CD4-positive, alpha-beta T cell (primary cell): ENCODE results near the gene IRF7. TPM values are rescaled to one million over a fixed set of nuclear protein-coding genes. Genes with fewer than 3 reads are reported as not detected.

ENCODE experiments used
- ATAC-seq: fragments of 200-7000 bp; cut with Tn5 transposase; one replicate; pipeline ENCODE4 v1.10.0; 2022; ENCODE audit warnings: mild to moderate bottlenecking; ENCODE audit not compliant: poor library complexity
- CTCF ChIA-PET: fragments of 350-600 bp; sonication (Branson Sonifier 250); formaldehyde crosslinking; loops from one replicate; lab custom pipeline; 2021; ENCODE audit warnings: antibody characterized with exemption, inconsistent platforms; lab: Charles Lee
- POLR2A ChIA-PET: fragments of 350-600 bp; sonication (Branson Sonifier 250); formaldehyde crosslinking; loops from one replicate; lab custom pipeline; 2021; ENCODE audit warnings: antibody characterized with exemption, inconsistent platforms; lab: Charles Lee
- DNase-seq, 14 experiments: peaks; one replicate each; pipeline ENCODE4 v3.0.0-alpha.2; 2013 to 2020; ENCODE audit warnings: mixed read lengths in 2 of 14
- H3K27ac ChIP-seq, 2 donors: one replicate each; pipeline versions ENCODE4 v1.5.1 to v1.7.0; 2013; ENCODE audit warnings: low read length in 2 of 2, low read depth in 1 of 2, mild to moderate bottlenecking in 1 of 2
- H3K27me3 ChIP-seq, 2 experiments: 1 replicate in 1 of 2; 2 replicates in 1 of 2; pipeline versions ENCODE4 v1.6.1 to v1.7.0; 2013; ENCODE audit warnings: low read length in 2 of 2, control low read depth in 1 of 2, mild to moderate bottlenecking in 1 of 2, moderate library complexity in 1 of 2; ENCODE audit not compliant: insufficient read depth in 2 of 2, control insufficient read depth in 1 of 2
- H3K36me3 ChIP-seq: one replicate; pipeline ENCODE4 v1.6.1; 2013; ENCODE audit warnings: low read length, control low read depth; ENCODE audit not compliant: insufficient read depth
- H3K4me1 ChIP-seq: one replicate; pipeline ENCODE4 v1.6.1; 2013; ENCODE audit warnings: low read length, control low read depth; ENCODE audit not compliant: insufficient read depth
- H3K4me3 ChIP-seq: one replicate; pipeline ENCODE4 v1.5.1; 2013; ENCODE audit warnings: mild to moderate bottlenecking, low read length, moderate library complexity
- H3K9me3 ChIP-seq, 2 experiments: 1 replicate in 1 of 2; 2 replicates in 1 of 2; pipeline versions ENCODE4 v1.6.1 to v1.7.0; 2013; ENCODE audit warnings: low read length in 2 of 2, mild to moderate bottlenecking in 2 of 2, control low read depth in 1 of 2, moderate library complexity in 1 of 2; ENCODE audit not compliant: control insufficient read depth in 1 of 2, insufficient read depth in 1 of 2
- H3K27ac Mint-ChIP-seq: one replicate; pipeline ENCODE4 v1.8.0; 2020; ENCODE audit warnings: mixed read lengths
- H3K27me3 Mint-ChIP-seq: one replicate; pipeline ENCODE4 v1.8.0; 2021; ENCODE audit warnings: mixed read lengths
- H3K36me3 Mint-ChIP-seq: one replicate; pipeline ENCODE4 v1.8.0; 2021; ENCODE audit warnings: low read depth, mixed read lengths
- H3K4me1 Mint-ChIP-seq: one replicate; pipeline ENCODE4 v1.8.0; 2021; ENCODE audit warnings: low read depth, mixed read lengths
- H3K4me3 Mint-ChIP-seq: one replicate; pipeline ENCODE4 v1.8.0; 2020; ENCODE audit warnings: mild to moderate bottlenecking, mixed read lengths
- H3K9me3 Mint-ChIP-seq: one replicate; pipeline ENCODE4 v1.8.0; 2020; ENCODE audit warnings: mixed read lengths
- intact Hi-C, 2 experiments: fragments of 100-400 bp; cut with DNase I in 1 of 2; cut with micrococcal nuclease in 1 of 2; formaldehyde crosslinking; loops; one replicate each; pipeline versions ENCODE4 v1.15.1 to v1.9.0; 2023 to 2025; cut with DNase I, micrococcal nuclease
- total RNA-seq, 174 experiments: library from RNA in 2 of 174; stranded (reverse) in 2 of 174; gene quantifications; one replicate each; pipeline ENCODE4 v1.2.3 and lab custom pipeline; 2021 to 2026
- TF ChIP-seq, protein P1 (sequence below): fragments of 200-600 bp; IDR thresholded peaks from one replicate; pipeline ENCODE4 v1.8.0; 2022; ENCODE audit warnings: antibody characterized with exemption, mild to moderate bottlenecking

The IRF7 gene
- total RNA-seq, 2 experiments from 2014 or later: 36.5 to 37.7 TPM

DNA sequence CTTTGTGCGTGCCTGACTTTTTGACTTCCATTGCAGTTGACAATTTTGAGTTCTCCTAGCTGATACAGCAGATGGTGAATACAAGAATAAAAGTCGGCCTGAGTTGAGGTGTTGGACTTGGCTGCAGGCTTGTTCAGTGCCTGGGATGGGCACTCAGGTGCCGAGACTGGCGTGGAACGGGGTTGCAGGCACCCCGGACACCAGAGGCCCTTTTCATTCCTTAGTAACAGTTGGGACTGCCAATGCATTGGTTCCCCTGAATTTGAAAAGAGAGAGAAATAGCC, 38.2 kb downstream of the IRF7 start:
- peak in 1 of 14 experiments; percentile 19 for DNase-seq
- TF ChIP-seq, protein P1, sequence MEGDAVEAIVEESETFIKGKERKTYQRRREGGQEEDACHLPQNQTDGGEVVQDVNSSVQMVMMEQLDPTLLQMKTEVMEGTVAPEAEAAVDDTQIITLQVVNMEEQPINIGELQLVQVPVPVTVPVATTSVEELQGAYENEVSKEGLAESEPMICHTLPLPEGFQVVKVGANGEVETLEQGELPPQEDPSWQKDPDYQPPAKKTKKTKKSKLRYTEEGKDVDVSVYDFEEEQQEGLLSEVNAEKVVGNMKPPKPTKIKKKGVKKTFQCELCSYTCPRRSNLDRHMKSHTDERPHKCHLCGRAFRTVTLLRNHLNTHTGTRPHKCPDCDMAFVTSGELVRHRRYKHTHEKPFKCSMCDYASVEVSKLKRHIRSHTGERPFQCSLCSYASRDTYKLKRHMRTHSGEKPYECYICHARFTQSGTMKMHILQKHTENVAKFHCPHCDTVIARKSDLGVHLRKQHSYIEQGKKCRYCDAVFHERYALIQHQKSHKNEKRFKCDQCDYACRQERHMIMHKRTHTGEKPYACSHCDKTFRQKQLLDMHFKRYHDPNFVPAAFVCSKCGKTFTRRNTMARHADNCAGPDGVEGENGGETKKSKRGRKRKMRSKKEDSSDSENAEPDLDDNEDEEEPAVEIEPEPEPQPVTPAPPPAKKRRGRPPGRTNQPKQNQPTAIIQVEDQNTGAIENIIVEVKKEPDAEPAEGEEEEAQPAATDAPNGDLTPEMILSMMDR: no peak
- no peaks in the 10 kb centered on the region for H3K27me3 ChIP-seq
- H3K4me1 ChIP-seq: peaks cover 62% of the 10 kb centered on the region
- ChIA-PET POLR2A (interaction anchor here (0.6 to 2.0 kb wide), 4 partner anchors 9 to 370 kb away, joined by 3 to 7 read pairs (median 4); partner anchors contain the start of genes BET1L and RIC8A), CTCF (interaction anchor here (1.4 to 1.6 kb wide), 2 partner anchors 12 to 38 kb away, joined by 3 to 4 read pairs; partner anchors contain the start of gene IRF7)
- ATAC-seq: no peak
- H3K4me3 ChIP-seq: peak overlapping the region; percentile 76
- Mint-ChIP-seq H3K4me3 (peak overlapping the region; percentile 94), H3K4me1 (peaks cover 50% of the 10 kb centered on the region), H3K36me3 (peaks cover 26% of the 10 kb centered on the region), H3K9me3 (no peaks in the 10 kb centered on the region), H3K27me3 (peaks cover 4% of the 10 kb centered on the region), H3K27ac (peak overlapping the region; percentile 87)
- H3K9me3 ChIP-seq: no peaks in the 10 kb centered on the region
- H3K36me3 ChIP-seq: peaks cover 16% of the 10 kb centered on the region
- intact Hi-C loops: loop anchor here in 1 of 2 experiments (5.0 kb wide), 1 partner anchor 170 kb away; no protein-coding TSS in a partner anchor
- no peak overlapping the region for H3K27ac ChIP-seq

DNA sequence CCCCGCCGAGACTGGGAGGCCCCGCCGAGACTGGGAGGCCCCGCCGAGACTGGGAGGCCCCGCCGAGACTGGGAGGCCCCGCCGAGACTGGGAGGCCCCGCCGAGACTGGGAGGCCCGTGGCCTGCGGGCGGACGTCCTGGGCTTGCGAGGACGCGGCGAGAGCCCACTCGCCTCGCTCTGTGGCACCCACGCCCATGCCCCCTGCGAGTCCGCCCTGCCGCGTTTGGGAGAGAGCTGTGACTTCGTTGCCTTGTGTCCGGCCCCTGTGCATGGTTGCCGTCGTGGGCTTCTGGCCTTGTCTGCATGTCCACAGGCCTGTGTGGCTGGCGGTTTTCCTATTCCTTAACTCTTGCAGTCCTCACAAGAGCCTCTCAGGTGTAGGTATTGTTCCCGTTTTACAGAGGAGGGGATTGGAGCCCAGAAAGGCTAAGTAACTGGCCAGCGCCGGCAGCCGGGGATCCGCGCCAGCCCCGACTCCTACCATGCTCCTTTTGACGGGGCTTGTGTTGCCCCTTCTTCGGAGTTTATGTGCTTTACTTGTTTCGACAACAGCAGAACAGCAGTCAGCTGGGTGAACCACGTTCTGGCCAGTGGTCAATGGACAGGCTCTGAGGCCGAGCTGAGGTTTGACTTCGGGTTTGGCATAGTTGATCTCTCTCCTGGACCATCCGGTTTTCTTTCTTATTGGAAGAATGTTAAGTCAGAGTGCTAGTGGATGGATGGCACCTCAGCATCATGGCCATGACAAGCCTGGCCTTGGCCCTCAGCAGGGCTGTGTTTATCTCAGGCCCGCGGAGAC, 38.7 kb downstream of the IRF7 start:
- Mint-ChIP-seq H3K36me3 (peaks cover 22% of the 10 kb centered on the region), H3K4me3 (peak overlapping the region; percentile 94), H3K4me1 (peaks cover 50% of the 10 kb centered on the region), H3K9me3 (no peaks in the 10 kb centered on the region), H3K27ac (peak overlapping the region; percentile 87), H3K27me3 (peaks cover 4% of the 10 kb centered on the region)
- intact Hi-C loops: loop anchor here in 1 of 2 experiments (1.0 to 5.0 kb wide), 2 partner anchors 38 to 170 kb away; partner anchors contain the start of gene IRF7
- DNase-seq (peak in 3 of 14 experiments; percentile 18 to 59 (median 36)), ATAC-seq (no peak)
- Histone ChIP-seq H3K27ac (peak overlapping the region in 1 of 2 donors; percentile 64), H3K27me3 (no peaks in the 10 kb centered on the region), H3K4me1 (peaks cover 62% of the 10 kb centered on the region), H3K9me3 (no peaks in the 10 kb centered on the region), H3K4me3 (peak overlapping the region; percentile 76), H3K36me3 (peaks cover 12% of the 10 kb centered on the region)
- TF ChIP-seq, protein P1: no peak
- POLR2A ChIA-PET: interaction anchor here (1.5 to 2.1 kb wide), 5 partner anchors 9 to 370 kb away, joined by 4 to 25 read pairs (median 7); partner anchors contain the start of genes BET1L, RIC8A and TALDO1
- CTCF ChIA-PET: interaction anchor here (1.6 kb wide), 1 partner anchor 39 kb away, joined by 4 read pairs; the partner anchor contains the start of gene IRF7

DNA sequence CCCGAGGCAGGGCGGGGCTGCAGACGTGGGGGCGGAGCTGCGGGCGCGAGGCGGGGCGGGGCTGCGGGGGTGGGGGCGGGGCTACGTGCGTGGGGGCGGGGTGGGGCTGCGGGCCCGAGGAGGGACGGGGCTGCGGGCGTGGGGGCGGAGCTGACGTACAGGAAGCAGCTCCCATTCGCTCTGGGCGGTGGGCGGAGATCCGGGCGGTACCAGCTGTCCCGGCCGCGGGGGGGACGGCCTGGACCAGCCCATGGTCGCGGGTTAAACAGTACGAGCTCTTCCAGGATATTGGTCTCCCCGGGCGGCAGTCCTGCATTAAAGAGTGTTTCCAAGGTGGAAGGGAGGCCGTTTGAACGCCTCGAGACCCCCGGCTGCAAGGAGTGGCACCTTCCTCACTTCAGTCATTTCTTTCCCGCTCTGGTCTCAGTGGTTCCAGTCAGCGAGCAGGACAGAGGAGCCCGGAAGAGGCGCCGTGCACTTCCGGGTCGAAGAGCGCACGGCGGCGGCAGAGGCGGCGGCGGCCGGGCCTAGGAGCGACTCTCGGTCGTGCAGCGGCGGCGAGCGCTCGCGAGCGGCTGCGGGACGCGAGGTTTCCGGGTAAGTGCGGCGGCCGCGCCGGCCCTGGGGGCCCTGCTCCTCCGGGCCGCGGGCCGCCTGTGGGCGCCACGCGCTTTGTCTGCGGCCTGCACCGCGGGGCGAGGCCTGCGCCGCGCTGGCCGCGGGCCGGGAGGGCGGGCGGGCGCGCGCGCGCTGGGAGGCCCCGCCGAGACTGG, 39.6 kb downstream of the IRF7 start, which contains the start of gene PHRF1:
PHRF1 (plus strand) TSS at position 475 of the 773 bp plus-strand sequence. CDS start 5,043 bp downstream, outside the sequence.
- H3K27me3 Mint-ChIP-seq: peaks cover 4% of the 10 kb centered on the region
- peak within 1 kb of the TSS; percentile 92 for H3K27ac Mint-ChIP-seq
- TF ChIP-seq, protein P1: no peak
- peaks cover 6% of the 10 kb centered on the region for H3K36me3 ChIP-seq
- intact Hi-C loops: loop anchor here (1.0 to 5.0 kb wide), 5 partner anchors 15 to 169 kb away; partner anchors contain the start of genes IRF7 (in 1 of the 2), LMNTD2 (in 1 of the 2), LRRC56 (in 1 of the 2) and RASSF7 (in 1 of the 2)
- H3K27me3 ChIP-seq: no peaks in the 10 kb centered on the region
- peaks cover 48% of the 10 kb centered on the region for H3K4me1 Mint-ChIP-seq
- DNase-seq (peak; percentile 91 to 98 (median 96)), ATAC-seq (peak; percentile 90)
- peak within 1 kb of the TSS; percentile 87 to 98 for H3K27ac ChIP-seq
- peaks cover 56% of the 10 kb centered on the region for H3K4me1 ChIP-seq
- H3K9me3 ChIP-seq: no peaks in the 10 kb centered on the region
- peaks cover 14% of the 10 kb centered on the region for H3K36me3 Mint-ChIP-seq
- H3K4me3 ChIP-seq: peak within 1 kb of the TSS; percentile 87
- H3K4me3 Mint-ChIP-seq: peak within 1 kb of the TSS; percentile 95
- ChIA-PET POLR2A (interaction anchor here (0.7 to 2.1 kb wide), 27 partner anchors 9 to 369 kb away, joined by 3 to 25 read pairs (median 8); partner anchors contain the start of genes BET1L, DEAF1, HRAS and IRF7), CTCF (interaction anchor here (0.8 to 1.6 kb wide), 3 partner anchors 19 to 39 kb away, joined by 3 to 5 read pairs (median 4); partner anchors contain the start of gene IRF7)
- no peaks in the 10 kb centered on the region for H3K9me3 Mint-ChIP-seq
